Measurements from ENCODE around the gene KHK.

The KHK gene

GRCh38 chr2:27086724-27087593, at the start of gene KHK:
Gene KHK, plus strand, starts transcription at chr2:27086772. Its CDS starts 488 bp downstream, at chr2:27087260.
- no peak for DNase-seq (ENCODE audit: low read depth in 3 of 3, low spot score in 1 of 3)

GRCh38 chr2:27038012-27038411, 48.6 kb upstream of the KHK start:
- DNase-seq (ENCODE audit: low read depth in 3 of 3, low spot score in 1 of 3): no peak

DNA sequence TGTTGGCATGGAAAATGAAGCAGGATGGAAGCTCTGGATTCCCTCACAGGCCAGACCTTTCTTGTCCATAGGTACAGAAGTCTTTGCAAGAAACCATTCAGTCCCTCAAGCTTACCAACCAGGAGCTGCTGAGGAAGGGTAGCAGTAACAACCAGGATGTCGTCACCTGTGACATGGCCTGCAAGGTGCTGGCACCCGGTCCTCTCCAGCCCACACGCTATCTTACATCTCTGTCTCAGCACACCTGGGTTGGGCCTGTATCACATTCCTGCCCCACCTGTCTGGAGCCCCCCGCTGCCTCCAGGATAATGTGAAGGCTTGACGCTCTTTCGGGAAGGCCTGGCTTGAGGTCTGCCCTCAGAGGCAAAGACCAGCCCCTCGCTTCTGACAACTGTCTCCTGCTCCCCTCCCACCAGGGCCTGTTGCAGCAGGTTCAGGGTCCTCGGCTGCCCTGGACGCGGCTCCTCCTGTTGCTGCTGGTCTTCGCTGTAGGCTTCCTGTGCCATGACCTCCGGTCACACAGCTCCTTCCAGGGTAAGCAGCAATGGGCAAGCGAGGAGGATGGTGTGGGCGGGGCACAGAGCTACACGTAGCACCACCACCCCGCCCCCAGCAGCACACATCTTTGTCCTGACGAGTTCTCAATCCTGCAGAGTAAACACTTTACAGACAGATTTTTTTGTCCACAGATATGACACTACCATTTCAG, 47.8 kb upstream of the KHK start:
- no peak for DNase-seq (ENCODE audit: low read depth in 3 of 3, low spot score in 1 of 3)

DNA sequence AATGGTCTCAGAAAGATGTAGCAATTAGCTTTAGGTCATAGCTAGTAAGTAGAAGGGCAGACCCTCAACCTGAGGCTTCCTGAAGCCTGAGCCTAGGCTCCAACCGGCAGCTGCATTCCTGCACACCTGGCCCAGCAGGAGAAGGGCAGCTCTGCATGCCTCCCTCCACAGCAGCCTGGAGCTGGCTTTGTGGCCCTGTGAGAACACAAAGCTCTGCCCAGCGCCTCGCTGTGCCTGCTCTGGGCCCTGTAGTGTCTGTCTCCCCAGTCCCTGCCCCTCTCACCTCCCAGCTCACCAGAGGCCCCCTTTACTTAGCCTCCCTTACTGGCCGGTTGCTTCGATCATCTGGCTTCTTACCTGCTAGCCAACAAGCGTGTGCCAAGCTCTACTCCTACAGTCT, 47.1 kb upstream of the KHK start:
- DNase-seq (ENCODE audit: low read depth in 3 of 3, low spot score in 1 of 3): no peak

DNA sequence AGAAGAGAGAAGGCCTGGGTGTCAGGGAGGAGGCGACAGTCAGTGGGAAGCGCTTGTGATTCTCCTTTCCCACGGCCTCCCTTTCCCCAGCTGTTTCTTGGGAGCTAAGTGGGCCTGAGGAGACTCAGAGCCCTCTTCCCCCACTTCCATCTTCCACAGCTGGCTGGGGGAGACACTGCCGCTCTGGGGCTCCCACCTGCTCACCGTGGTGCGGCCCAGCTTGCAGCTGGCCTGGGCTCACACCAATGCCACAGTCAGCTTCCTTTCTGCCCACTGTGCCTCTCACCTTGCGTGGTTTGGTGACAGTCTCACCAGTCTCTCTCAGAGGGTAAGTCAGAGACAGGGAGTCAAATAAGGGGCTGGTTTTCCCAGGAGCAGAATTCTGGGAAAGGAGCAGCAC, 46.7 kb upstream of the KHK start:
- DNase-seq (ENCODE audit: low read depth in 3 of 3, low spot score in 1 of 3): no peak

GRCh38 chr2:27040282-27040681, 46.3 kb upstream of the KHK start:
- no peak for DNase-seq (ENCODE audit: low read depth in 3 of 3, low spot score in 1 of 3)

- no peak for DNase-seq (ENCODE audit: low read depth in 3 of 3, low spot score in 1 of 3)
These were observed 44.8 kb upstream of the KHK start for GRCh38 chr2:27041752-27042151.

DNA sequence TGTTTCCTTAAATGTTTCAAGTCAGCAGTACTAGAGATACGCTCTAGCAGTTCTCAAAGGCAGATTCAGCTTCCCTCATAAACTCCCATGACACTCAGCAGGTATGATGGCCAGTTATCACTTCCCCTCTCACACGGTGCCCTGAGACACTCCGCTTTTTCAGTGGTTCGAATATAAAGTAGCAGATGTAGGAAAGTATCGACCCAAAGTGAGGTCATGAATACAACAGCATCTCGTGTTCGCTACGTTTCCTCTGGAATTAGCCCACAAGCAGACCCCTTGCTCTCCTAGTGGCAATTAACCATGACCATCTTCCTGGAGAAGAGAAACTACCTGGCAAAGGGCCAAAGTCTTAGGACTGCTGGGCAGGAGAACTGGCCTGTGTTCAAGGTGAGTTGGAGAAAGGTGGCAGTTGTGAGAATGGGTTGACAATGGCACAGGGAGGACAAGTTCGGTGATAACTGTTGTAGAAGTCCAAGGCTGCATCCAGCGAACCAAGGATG, 44.4 kb upstream of the KHK start:
- no peak for DNase-seq (ENCODE audit: low read depth in 3 of 3, low spot score in 1 of 3)

DNA sequence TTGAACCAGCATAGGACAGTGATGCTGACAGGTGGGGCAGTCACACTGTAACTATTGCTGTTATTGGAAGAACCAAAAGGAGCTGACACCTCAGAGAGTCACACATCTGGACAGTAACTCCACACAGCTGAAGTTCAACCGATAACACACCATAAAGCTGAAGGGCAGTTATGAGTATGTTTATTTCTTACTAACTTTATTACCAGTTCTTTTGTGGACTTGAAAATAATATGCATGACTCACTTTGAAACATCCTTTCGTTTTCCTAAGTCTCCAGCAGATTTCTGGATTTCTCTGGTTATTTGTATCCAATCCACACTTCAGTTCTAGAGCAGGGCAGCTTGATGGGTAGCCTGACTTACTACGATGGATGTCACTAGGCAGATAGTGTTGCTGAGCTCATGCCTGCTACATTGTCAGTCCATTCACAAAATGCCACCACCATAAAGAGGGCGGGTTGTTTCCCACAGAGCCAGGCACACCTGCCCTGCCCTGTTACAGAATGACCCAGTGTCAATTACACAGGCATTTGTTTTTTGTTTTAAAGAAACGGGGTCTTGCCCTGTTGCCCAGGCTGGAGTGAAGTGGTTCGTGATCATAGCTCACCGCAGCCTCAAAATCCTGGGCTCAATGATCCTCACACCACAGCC, 43.5 kb upstream of the KHK start:
- DNase-seq (ENCODE audit: low read depth in 3 of 3, low spot score in 1 of 3): no peak

DNA sequence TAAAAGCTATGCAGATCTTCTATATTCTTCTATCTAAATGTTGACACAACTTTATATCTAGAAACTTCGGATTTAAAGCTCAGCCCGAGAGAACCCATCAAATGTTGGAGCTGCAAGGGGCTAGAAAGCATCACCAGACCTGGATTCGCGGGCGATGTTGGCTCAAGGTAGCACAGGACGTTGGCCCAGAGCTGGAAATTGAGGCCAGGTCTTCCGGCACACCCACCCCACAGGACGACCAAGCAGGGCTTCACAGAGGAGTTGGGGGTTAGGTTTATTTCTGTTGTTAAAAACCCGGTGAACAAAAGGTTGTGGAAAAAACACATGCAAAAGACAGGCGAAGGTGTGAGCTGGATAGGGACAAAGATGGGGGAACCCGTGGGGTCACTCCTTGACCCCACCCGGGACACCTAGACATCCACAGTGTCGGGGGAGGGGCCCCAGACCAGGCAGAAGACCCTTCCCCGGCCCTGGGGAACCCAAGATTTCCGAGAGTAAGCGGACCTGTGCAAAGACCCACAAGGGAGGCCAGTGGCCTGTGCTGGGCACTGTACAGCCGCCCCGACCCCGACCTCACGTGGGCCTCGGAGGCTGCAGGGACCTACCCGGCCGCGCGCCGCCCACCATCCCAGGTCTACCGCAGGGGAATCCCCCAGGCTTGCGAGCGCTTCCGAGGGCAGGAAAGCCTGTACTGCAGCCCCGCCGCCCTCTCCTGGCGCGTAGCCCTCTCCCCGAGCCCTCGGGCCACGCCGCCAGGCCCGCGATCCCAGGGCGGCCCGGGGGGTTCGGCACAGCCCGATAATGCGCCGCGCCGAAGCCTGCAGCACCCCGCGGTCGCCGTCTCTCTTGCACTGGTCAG, 36.9 kb upstream of the KHK start:
- peak; percentile 27 to 55 (median 36) for DNase-seq (ENCODE audit: low read depth in 3 of 3, low spot score in 1 of 3)

DNA sequence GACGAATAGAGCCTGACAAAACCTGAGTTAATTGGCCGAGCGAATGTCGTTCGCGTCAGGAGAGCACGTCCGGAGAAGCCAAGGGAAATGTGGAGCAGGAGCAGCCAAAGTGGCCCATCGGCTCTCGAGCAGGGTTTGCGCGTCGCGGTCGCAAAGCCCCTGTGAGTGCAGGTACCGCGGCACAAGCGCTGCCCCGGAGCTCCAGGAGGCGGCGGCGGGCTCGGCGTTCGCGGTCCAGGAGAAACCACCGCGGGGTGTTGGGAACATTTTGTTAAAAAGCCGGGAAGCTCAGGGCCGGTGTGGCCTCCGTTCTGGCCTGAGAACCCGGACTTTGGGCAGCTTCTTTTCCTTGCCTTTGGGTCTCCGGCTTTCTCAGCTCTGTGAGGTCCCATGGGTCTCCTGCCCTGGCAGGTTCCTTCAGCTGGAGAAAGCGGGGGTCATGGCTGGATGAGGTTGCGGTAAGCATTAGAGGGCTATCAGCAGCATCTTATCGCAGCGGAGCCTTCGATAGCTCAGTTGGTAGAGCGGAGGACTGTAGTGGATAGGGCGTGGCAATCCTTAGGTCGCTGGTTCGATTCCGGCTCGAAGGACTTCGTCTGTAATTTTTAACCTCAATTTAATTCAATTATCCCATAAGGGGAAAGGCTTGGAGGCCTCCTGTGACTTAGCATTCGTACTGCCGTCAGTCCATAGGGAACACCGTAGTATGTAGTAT, 36.1 kb upstream of the KHK start:
- DNase-seq (ENCODE audit: low read depth in 3 of 3, low spot score in 1 of 3): peak; percentile 75 to 94 (median 92)

DNA sequence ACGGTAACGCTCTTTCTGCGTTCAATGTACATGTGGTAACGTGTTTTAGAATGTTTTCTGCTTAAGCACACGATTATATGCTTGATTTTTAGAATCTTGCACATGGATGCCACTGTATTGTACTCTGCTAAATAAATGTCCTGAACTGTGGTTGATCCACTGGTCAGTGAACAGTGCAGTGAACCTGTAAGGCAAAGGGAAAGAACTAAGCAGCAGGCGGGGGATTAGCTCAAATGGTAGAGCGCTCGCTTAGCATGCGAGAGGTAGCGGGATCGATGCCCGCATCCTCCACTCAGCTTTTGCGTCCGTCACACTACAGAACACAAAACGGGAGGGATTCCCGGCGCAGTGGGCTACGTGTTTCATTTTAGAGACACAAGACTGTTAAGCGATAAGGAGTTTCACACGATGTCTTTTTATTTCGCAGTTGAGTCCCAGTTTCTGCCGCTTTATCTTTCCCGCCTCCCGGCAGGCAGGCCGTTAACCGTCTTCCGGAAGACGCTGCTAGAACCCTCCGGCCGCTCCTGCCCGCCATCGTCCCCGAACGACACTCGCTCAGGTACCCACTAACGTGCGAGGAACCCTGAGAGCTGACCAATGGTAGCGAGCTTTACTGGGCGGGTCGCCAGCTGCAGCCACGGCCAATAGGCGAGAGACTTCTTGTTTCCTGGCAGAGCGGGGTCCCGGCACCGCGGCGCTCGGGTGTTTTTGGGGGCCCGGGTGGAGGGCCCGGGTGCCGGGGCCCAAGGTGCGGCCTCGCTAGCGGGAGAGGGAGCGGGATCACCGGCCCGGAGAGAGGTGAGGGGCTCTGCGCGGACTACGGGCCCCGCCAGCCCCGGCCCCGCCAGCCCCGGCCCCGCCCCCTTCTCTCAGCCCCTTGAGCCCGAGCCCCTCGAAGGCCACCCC, 35.3 kb upstream of the KHK start, which contains the start of gene AGBL5:
AGBL5 (plus strand) TSS at position 673 of the 906 bp plus-strand sequence. CDS start 1,291 bp downstream, outside the sequence.
- peak; percentile 90 to 94 (median 93) for DNase-seq (ENCODE audit: low read depth in 3 of 3, low spot score in 1 of 3)

- DNase-seq (ENCODE audit: low read depth in 3 of 3, low spot score in 1 of 3): peak in 1 of 3 donors; percentile 3
These were observed 34.5 kb upstream of the KHK start for GRCh38 chr2:27051902-27052645.

DNA sequence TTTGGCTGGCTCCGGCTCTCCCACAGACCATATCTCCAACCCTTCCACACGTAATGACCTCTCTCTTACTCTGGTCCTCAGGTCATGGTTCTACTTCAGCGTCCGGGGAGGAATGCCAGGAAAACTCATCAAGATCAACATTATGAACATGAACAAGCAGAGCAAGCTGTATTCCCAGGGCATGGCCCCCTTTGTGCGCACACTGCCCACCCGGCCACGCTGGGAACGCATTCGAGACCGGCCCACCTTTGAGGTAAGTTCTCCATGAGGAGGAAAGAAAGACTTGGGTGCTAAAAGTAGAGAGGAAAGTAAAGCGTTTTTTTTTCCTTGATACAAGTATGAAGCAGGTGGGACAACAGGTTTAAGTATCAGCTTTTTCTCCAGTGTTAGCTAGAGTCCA, 33.3 kb upstream of the KHK start:
- DNase-seq (ENCODE audit: low read depth in 3 of 3, low spot score in 1 of 3): no peak

- no peak for DNase-seq (ENCODE audit: low read depth in 3 of 3, low spot score in 1 of 3)
These were observed 32.8 kb upstream of the KHK start for GRCh38 chr2:27053776-27054175.

DNA sequence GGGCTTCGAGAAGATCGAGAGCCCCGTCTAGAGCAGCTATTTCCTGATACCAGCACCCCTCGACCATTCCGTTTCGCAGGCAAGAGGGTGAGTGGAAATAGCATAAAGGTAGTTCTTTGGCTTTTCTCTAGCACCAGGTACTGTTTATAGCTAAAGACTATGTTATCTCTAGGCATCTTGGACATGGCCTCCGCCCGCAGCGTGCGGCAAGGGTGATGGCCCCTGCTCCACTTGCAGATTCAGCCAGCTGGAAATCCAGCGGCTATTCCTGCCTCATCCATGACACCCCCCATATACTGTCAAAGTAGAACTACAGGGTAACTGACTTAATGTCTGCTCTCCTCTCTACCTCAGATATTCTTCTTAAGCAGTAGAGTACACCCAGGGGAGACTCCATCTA, 31.9 kb upstream of the KHK start:
- no peak for DNase-seq (ENCODE audit: low read depth in 3 of 3, low spot score in 1 of 3)

DNA sequence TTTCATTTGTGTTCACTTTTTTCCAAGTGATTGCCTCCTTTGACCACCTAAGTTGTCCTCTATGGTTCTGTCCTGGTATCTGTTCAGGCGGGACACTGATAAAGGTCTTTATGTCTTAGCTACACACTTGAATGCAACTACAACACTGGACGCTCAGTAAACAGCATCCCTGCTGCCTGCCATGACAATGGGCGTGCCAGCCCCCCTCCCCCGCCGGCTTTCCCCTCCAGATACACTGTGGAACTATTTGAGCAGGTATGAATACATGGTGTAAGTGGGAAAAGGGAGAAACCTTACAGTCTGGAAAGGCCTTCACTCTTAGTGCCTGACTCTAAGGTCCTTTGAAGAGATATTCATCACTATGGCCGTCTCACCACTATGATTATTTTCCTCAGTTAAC, 29.4 kb upstream of the KHK start:
- DNase-seq (ENCODE audit: low read depth in 3 of 3, low spot score in 1 of 3): no peak

DNA sequence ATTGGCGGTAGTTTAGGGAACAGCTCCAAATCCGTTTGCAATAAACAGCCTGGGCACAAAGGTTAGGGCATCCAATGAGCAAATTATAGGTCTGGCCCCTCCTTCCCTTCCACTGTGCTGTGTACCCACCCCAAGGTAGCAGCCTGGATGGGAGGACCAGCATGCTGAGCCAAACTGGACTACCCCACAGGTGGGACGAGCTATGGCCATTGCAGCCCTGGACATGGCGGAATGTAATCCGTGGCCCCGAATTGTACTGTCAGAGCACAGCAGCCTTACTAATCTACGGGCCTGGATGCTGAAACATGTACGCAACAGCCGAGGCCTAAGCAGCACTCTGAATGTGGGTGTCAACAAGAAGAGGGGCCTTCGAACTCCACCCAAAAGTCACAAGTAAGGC, 28.4 kb upstream of the KHK start:
- DNase-seq (ENCODE audit: low read depth in 3 of 3, low spot score in 1 of 3): no peak

All from stimulated activated CD4-positive, alpha-beta T cell treated with anti-CD3 and anti-CD28 coated beads, TNF-alpha, amount 100 ng/mL, for 1 hour (primary cell).